Inflammatory macrophage treated with lipopolysaccharide for 1 hour (primary cell): ENCODE data around the gene DSTN.
"Not testable (repeated sequence)": the region's sequence is repeated elsewhere in the genome, so short reads cannot be mapped to it uniquely, and the experiment has no call there.

ENCODE experiments used
- DNase-seq, 2 donors: peaks; one replicate each; pipeline ENCODE4 v3.0.0-alpha.2; 2020 to 2022

The DSTN gene

GRCh38 chr20:17653835-17654648 lies 84.2 kb downstream of the DSTN start:
- DNase-seq, result no peak

GRCh38 chr20:17654649-17655285 lies 84.9 kb downstream of the DSTN start:
- peak in 1 of 2 donors; percentile 43 for DNase-seq

GRCh38 chr20:17655286-17655651 lies 85.4 kb downstream of the DSTN start:
- DNase-seq, result no peak

- no peak for DNase-seq
Measured at GRCh38 chr20:17655865-17656479, 86.1 kb downstream of the DSTN start.

- DNase-seq, result no peak
Measured at GRCh38 chr20:17657079-17657825, 87.4 kb downstream of the DSTN start.

- no peak for DNase-seq
Measured at GRCh38 chr20:17657898-17658647, 88.2 kb downstream of the DSTN start.

- DNase-seq, result no peak
Measured at GRCh38 chr20:17658648-17658993, 88.7 kb downstream of the DSTN start.

GRCh38 chr20:17659344-17659743 lies 89.5 kb downstream of the DSTN start:
- not testable (repeated sequence) for DNase-seq
